ENCODE results near the gene DNASE1L3. TPM values are rescaled to one million over a fixed set of nuclear protein-coding genes. Genes with fewer than 3 reads are reported as not detected.

The DNASE1L3 gene
- total and polyA plus RNA-seq, 2 of the 8 experiments (the other 6 are each of a cell fraction or from before 2014, with no cell fraction given) = not detected

DNA sequence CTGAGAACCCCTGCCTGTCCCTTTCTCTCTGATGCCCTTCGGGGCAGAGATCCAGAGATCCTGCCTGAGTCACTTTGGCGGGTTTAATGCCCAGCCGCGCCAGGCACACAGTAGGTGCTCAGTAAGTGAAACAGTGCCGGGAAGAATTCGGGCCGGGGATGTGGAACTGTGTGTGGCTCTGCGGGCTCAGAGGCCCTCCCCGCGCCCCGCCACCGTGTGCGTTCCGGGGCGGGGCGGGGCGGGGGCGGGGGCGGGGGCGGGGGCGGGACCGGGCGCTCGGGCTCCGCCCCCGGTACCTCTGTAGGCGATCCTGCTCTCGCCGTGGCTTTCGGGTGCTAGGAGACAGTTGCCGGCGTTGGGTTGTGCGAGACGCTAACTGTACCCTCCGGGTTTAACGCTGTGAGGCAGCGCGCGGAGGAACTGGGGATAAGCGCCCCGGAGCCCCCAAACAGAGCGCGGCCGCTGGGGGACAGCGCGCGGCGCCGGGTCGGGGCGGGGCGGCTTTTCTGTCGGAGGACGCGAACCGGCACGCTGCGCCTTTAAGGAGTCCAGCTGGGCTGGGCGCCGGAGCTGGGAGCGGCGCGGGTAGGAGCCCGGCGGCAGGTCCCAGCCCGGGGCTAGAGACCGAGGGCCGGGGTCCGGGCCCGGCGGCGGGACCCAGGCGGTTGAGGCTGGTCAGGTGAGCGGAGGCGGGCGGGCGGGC, 26.6 kb upstream of the DNASE1L3 start, which contains the start of gene ABHD6:
ABHD6 (plus strand) TSS at position 555 of the 703 bp plus-strand sequence. CDS start 18,795 bp downstream, outside the sequence.
- Histone ChIP-seq H2BK20ac (ENCODE audit: low read length) (no peak within 1 kb of the TSS), H3K36me3 (ENCODE audit: control insufficient read depth in 2 of 4, insufficient read depth in 4 of 4, low read length in 3 of 4) (no peaks in the 10 kb centered on the region), H3K14ac (ENCODE audit: insufficient read length) (no peak within 1 kb of the TSS), H3K56ac (replicated peaks; ENCODE audit: insufficient read length, low read depth, low read length) (no peak within 1 kb of the TSS), H3K9me3 (ENCODE audit: insufficient read depth in 2 of 2, low read depth in 1 of 2, low read length in 1 of 2) (no peaks in the 10 kb centered on the region), H2BK5ac (ENCODE audit: low read depth, low read length) (no peak within 1 kb of the TSS), H3K4me1 (replicated peaks in 1 of 4; ENCODE audit: control insufficient read depth in 3 of 4, insufficient read depth in 4 of 4, low read length in 3 of 4) (peaks cover 0 to 6% (median 3%) of the 10 kb centered on the region in 4 experiments; a peak in 5 of 7 replicates), H4K5ac (ENCODE audit: insufficient read length, low read depth, low read length) (no peak within 1 kb of the TSS), H3K79me1 (ENCODE audit: low read depth, low read length) (no peaks in the 10 kb centered on the region), H3K18ac (ENCODE audit: extremely low read depth, low read length) (peak within 1 kb of the TSS; percentile 83), H3K79me2 (ENCODE audit: control insufficient read depth in 1 of 2, insufficient read depth in 2 of 2, low read length in 2 of 2) (no peaks in the 10 kb centered on the region), H3K27me3 (replicated peaks in 1 of 4; ENCODE audit: control insufficient read depth in 3 of 4, extremely low read depth in 1 of 4, insufficient read depth in 3 of 4, low read length in 3 of 4) (peaks cover 9 to 31% (median 30%) of the 10 kb centered on the region in 4 experiments), H2AFZ (ENCODE audit: low read length) (peak within 1 kb of the TSS; percentile 93), H3K23me2 (ENCODE audit: low read depth, low read length) (peaks cover 10% of the 10 kb centered on the region; the same call in 1 of the 2 replicates), H4K8ac (ENCODE audit: extremely low read depth, insufficient read depth, low read length) (peak within 1 kb of the TSS; percentile 43; the same call in 1 of the 2 replicates), H3K23ac (ENCODE audit: insufficient read length) (no peak within 1 kb of the TSS), H2AK5ac (ENCODE audit: low read depth, low read length) (no peak within 1 kb of the TSS), H4K20me1 (replicated peaks in 1 of 2; ENCODE audit: control insufficient read depth in 1 of 2, insufficient read depth in 2 of 2, low read length in 2 of 2) (peaks cover 0 to 2% of the 10 kb centered on the region in 2 experiments), H3K4ac (replicated peaks; ENCODE audit: insufficient read length, low read depth, low read length) (peak within 1 kb of the TSS; percentile 72), H4K91ac (replicated peaks; ENCODE audit: insufficient read length, low read length) (no peak within 1 kb of the TSS), H3K4me3 (ENCODE audit: extremely low read depth in 1 of 4, insufficient read depth in 2 of 4, low read depth in 3 of 4, low read length in 4 of 4) (peak within 1 kb of the TSS; percentile 75 to 90 (median 87)), H3K4me2 (ENCODE audit: insufficient read depth in 1 of 2, low read depth in 2 of 2, low read length in 2 of 2) (peak within 1 kb of the TSS; percentile 93 to 99), H3K9ac (replicated peaks in 1 of 4; ENCODE audit: extremely low read depth in 1 of 4, low read depth in 3 of 4, low read length in 3 of 4) (peak within 1 kb of the TSS; percentile 34 to 56 (median 43); a peak in 5 of 7 replicates), H2BK12ac (ENCODE audit: low read depth, low read length) (peak within 1 kb of the TSS; percentile 60; the same call in 1 of the 2 replicates), H2BK120ac (replicated peaks; ENCODE audit: low read depth, low read length) (no peak within 1 kb of the TSS), H3K27ac (ENCODE audit: low read depth, low read length) (no peak within 1 kb of the TSS), H2BK15ac (ENCODE audit: low read length) (peak within 1 kb of the TSS; percentile 72; the same call in 1 of the 2 replicates)
- CTCF ChIA-PET (ENCODE audit: partially characterized antibody) = interaction anchor here (0.7 to 3.3 kb wide), 8 partner anchors 19 to 69 kb away, joined by 3 to 11 read pairs (median 4); partner anchors contain the start of genes HTD2 and RPP14
- POLR2A ChIA-PET (ENCODE audit: partially characterized antibody) = interaction anchor here (0.9 to 1.4 kb wide), 3 partner anchors 18 to 71 kb away, joined by 3 to 6 read pairs (median 4); partner anchors contain the start of genes HTD2 and RPP14
- DNase-seq (ENCODE audit: low read depth in 1 of 2, low spot score in 2 of 2) = peak in 1 of 2 experiments; percentile 94
- WGBS, 2 experiments (ENCODE audit: extremely low coverage in 1 of 2, insufficient coverage in 1 of 2, insufficient read length in 1 of 2, insufficient replicate concordance in 2 of 2, low coverage in 1 of 2, low lambda C conversion rate in 2 of 2, missing lambda C conversion rate in 1 of 2) = 3% methylated on average over 39 of the region's 77 CpGs; no CpG with 5 or more reads in 1 of the 2 experiments
- no peak for FAIRE-seq
- TF ChIP-seq ZNF274 (IDR thresholded peaks at IDR 0.05; ENCODE audit: borderline replicate concordance, extremely low read depth, low read length) = no peak
- TF ChIP-seq RNF2 (IDR thresholded peaks at IDR 0.05; ENCODE audit: borderline replicate concordance, low read depth, low read length, missing control alignments, poor library complexity, severe bottlenecking) = no peak
- TF ChIP-seq SP1 (IDR thresholded peaks at IDR 0.05; ENCODE audit: low read depth, low read length) = no peak
- peak; percentile 52 to 63; a peak in 3 of 4 replicates for TF ChIP-seq RAD21 (IDR thresholded peaks at IDR 0.05 in 1 of 2, conservative IDR thresholded peaks at IDR 0.05 in 1 of 2; ENCODE audit: low read depth in 2 of 2, low read length in 2 of 2)
- peak; percentile 6; the same call in 1 of the 2 replicates for TF ChIP-seq JUND (IDR thresholded peaks at IDR 0.05; ENCODE audit: low read length)
- no peak; the same call in 1 of the 2 replicates for TF ChIP-seq RBBP5 (IDR thresholded peaks at IDR 0.05; ENCODE audit: borderline replicate concordance, low read depth, low read length)
- TF ChIP-seq TEAD4 (IDR thresholded peaks at IDR 0.05; ENCODE audit: low read depth, low read length) = no peak
- TF ChIP-seq SAP30 (IDR thresholded peaks at IDR 0.05; ENCODE audit: insufficient read depth, insufficient replicate concordance, low read length) = peak; percentile 76
- TF ChIP-seq, protein P1, sequence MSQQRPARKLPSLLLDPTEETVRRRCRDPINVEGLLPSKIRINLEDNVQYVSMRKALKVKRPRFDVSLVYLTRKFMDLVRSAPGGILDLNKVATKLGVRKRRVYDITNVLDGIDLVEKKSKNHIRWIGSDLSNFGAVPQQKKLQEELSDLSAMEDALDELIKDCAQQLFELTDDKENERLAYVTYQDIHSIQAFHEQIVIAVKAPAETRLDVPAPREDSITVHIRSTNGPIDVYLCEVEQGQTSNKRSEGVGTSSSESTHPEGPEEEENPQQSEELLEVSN (IDR thresholded peaks at IDR 0.05) = no peak
- peak; percentile 46; the same call in 1 of the 2 replicates for TF ChIP-seq TBP (IDR thresholded peaks at IDR 0.05; ENCODE audit: low read depth, low read length)

All from H1 (cell line).